Body of pancreas (tissue), 4 donors: ENCODE data around the gene SRD5A1.

ENCODE experiments used
- CTCF ChIP-seq, 7 experiments: fragments of 450-650 bp in 4 of 7; fragments of 200-600 bp in 3 of 7; sonication (generic) in 3 of 7; IDR thresholded peaks; one replicate each; pipeline ENCODE4 v1.5.1; 2016 to 2019; ENCODE audit warnings: antibody characterized with exemption in 7 of 7
- POLR2A ChIP-seq, 3 donors: fragments of 450-650 bp; IDR thresholded peaks; one replicate each; pipeline ENCODE4 v1.6.1; 2016; ENCODE audit warnings: antibody characterized with exemption in 3 of 3, mild to moderate bottlenecking in 2 of 3

DNA sequence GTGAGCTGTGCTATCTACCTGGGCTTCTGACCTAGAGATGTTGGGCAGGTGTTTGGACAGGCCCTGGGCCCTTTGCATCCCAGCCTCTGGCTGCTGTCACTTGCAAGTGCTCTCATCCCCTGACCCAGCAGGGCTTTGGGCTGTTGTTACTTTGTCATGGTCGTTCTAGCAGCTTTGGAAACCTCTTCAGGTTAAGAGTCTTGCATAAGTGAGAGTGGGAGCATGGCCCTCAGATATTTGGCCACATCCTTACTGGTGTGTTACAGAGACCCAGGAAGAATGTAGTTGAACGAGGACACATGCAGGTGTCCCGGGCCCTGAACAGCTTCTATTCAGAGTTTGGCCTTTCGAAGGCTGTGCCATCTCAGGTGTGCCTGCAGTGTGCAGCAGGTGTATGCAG, 84.4 kb downstream of the SRD5A1 start:
- TF ChIP-seq POLR2A (IDR thresholded peaks at IDR 0.05) (no peak), CTCF (IDR thresholded peaks at IDR 0.05) (no peak)
